HG02938 (cell line): ENCODE results near the gene ERC1.
"Not testable (repeated sequence)": the region's sequence is repeated elsewhere in the genome, so short reads cannot be mapped to it uniquely, and the experiment has no call there.

Experiments
- ATAC-seq: cut with Tn5 transposase; IDR thresholded peaks from one replicate; pipeline ENCODE4 v1.9.1; 2021; ENCODE audit warnings: mild to moderate bottlenecking, moderate library complexity; ENCODE audit not compliant: unreplicated experiment

The ERC1 gene

GRCh38 chr12:1115484-1116231, 124.6 kb downstream of the ERC1 start:
- ATAC-seq, result no peak

- ATAC-seq, result no peak
Observed at GRCh38 chr12:1117371-1117770, 126.3 kb downstream of the ERC1 start.

DNA sequence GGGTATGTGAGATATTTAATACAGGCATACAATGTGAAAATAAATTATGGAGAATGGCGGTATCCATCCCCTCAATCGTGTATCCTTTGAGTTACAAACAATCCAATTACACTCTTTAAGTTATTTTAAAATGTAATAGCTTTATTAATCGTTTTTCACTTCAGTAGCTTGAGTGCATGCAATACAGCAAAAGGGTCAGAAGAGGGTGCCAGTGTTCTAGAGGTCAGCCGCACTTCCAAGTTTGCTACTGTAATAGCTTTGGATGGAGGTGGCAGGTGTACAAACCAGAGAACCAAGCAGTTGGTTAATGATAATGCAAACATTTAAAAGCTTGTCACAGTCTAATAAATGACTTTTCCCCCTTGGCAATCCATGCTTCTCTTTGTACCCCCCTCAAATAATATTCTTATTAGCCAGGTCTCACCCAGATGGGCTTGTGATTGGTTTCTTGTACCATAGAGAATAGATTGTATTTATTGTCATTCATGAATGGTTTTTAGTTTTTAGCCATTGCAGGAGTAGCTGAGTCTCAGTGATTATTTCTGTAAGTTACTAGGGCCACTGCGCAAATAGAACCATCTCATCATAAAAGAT, 127.0 kb downstream of the ERC1 start:
- ATAC-seq, result no peak

GRCh38 chr12:1122786-1123185, 131.8 kb downstream of the ERC1 start:
- ATAC-seq, result no peak

DNA sequence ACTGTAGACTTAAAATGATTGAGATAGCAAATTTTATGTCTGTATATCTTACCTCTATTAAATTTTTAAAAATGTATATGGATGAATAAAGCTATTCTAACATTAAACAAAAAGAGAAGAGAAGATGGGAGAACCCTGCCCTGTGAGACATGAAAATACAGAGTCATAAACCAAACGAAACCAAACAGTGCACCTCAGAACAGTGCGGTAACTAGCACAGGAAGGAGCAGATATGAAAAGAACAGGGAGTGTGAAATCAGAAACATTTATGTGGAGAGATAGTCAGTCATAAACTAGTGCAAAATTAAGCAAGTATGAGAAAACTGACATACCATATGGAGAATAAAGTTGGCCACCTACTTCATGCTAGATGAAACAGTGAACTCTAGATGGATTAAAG, 135.1 kb downstream of the ERC1 start:
- ATAC-seq, result no peak

- ATAC-seq, result no peak
Observed at GRCh38 chr12:1127021-1127420, 136.0 kb downstream of the ERC1 start.

DNA sequence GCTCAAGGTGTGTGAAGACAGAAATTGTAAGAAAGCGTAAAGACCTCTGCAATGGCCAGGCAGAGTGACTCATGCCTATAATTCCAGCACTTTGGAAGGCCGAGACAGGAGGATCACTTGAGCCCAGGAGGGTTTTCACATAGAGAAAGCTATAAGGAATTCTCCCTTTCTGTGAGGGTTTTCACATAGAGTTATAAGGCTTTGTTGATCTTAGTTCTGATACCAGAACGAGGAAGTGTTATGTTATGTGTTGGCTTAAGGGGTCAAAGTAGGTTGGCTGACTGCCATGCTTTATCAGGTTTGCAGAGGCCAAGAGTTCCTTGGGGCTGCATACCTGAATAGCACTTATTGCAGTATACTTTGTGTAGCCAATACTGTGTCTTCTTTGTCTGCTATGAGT, 139.1 kb downstream of the ERC1 start:
- no peak for ATAC-seq

DNA sequence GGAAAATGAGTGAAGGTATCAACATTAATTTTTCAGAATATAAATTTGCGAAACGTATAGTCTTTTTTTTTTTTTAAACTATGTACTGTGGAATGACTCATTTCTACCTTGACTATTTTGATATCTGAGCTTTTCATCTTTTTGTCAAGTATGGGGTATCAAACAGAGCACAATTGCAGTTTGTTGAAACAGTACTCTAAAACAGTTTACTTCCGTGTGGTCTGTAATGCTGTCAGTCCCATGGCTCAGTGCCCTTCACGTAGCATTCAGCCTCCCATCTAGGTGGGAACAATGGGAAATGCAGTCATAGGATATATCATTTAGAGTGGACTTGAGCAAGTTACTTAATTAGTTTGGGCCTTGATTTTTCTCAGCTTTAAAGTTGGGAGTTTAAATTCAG, 139.5 kb downstream of the ERC1 start:
- ATAC-seq, result no peak

- ATAC-seq, result no peak
Observed at GRCh38 chr12:1131811-1132224, 140.8 kb downstream of the ERC1 start.

DNA sequence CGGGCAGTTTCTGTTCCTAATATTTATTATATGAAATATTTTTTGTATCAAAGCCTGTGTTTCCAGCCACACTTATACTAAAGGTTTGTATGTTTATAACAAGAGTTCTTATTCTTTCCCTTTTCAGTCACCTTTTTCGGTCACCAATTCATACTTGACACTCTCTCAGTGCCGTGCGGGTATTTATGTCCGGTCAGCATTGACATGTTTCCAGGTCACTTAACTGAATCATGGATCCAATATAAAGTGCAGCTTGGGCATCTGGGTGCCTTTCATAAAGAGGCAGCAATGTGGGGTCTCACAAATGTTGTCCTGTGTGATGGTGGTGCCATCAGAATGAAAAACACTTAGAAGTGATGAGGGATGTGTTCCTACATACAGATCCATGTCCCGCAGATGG, 141.3 kb downstream of the ERC1 start:
- no peak for ATAC-seq

GRCh38 chr12:1138691-1139090, 147.7 kb downstream of the ERC1 start:
- no peak for ATAC-seq

- ATAC-seq, result not testable (repeated sequence)
Observed at GRCh38 chr12:1146758-1147157, 155.7 kb downstream of the ERC1 start.

GRCh38 chr12:1147821-1148220, 156.8 kb downstream of the ERC1 start:
- no peak for ATAC-seq

- ATAC-seq, result no peak
Observed at GRCh38 chr12:1157046-1157445, 166.0 kb downstream of the ERC1 start.

GRCh38 chr12:1161197-1161596, 170.2 kb downstream of the ERC1 start:
- ATAC-seq, result no peak

DNA sequence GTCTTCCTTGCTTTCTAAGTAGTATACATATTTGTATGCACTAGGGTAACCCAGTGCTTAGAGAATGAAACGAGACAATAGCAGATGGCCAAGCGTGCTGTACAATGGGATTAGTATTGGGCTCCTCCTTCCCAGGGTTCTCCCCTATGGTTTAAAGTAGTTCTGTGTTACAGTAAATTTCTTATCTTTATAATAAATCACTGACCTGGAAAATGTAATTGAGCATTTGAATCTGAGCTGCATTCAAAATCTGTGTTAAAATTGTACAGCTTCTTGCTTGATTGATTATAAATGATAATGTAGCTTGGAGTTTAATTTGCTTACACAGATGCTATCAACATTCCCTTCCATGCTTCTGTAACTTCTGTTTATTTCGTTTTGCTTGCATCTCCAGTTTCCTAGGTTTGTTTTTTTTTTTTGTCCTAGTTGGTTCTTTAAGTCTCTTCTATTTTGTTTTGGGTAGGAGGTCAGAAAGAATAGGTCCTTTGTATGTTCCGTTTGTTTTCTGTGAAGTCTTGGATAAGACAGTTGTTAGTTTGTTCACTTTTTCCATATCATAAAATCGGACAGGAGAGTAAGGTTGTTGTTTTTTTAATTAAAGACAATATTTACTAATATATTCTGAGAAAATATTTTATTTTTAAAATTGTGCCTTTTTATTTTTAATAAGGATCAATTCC, 171.2 kb downstream of the ERC1 start:
- no peak for ATAC-seq

- no peak for ATAC-seq
Observed at GRCh38 chr12:1167784-1168183, 176.8 kb downstream of the ERC1 start.

GRCh38 chr12:1170411-1170810, 179.4 kb downstream of the ERC1 start:
- ATAC-seq, result no peak

- ATAC-seq, result no peak
Observed at GRCh38 chr12:1171657-1172408, 180.8 kb downstream of the ERC1 start.

DNA sequence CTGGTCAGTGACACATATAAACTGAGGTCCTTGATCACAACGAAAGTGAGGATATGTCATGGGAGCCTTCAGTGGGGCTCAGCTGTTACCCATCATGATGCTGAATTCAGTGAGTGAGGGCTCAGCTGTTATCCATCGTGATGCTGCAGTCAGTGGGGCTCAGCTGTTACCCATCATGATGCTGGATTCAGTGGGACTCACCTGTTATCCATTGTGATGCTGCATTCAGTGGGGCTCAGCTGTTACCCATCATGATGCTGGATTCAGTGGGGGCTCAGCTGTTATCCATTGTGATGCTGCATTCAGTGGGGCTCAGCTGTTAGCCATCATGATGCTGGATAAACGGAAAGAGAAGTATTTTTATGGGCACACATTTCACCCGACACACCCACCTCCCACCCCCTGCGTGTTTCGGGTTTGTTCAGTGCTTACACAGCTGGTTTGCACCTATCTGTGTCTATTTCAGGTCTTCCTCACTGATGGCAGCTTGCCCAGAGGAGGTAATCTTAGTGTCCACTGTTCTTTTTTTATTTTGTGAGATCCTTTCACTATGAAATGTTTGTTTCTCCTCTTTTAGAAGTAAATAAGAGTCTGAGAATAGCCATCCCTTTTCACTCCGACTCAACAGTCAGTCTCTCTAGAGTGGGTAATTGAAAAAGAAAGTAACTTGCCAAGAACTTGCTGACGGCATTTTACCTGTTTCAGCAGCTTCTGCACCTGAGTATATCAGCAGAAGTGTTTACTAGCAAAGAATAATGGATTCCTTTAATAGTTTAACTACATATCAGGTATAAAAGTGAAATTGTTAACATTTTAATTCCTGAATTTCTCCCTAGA, 183.0 kb downstream of the ERC1 start:
- no peak for ATAC-seq

DNA sequence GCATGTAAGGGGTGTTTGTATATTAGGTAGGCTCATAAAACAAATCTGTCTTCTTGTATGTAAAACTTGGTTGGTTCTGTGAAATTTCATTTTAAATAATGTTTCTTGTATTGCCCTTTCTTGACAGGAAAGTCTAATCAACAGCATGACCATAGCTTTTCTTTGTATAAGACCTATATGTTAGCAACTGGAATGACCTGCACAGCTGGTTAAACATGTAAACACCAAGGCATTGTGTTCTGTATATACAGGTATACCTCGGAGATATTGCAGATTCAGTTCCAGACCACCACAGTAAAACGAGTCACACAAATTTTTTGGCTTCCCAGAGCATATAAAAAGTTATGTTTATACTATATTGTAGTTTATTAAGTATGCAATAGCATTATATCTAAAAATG, 183.6 kb downstream of the ERC1 start:
- no peak for ATAC-seq
